ENCODE measurements around the gene SMG7. TPM values are rescaled to one million over a fixed set of nuclear protein-coding genes. Genes with fewer than 3 reads are reported as not detected.

SMG7 gene
- total and polyA plus RNA-seq, 2 donors (not counting 3 experiments of a cell fraction or from before 2014, with no cell fraction given): 25.4 to 47.1 TPM

- ChIA-PET POLR2A (no interaction called here), CTCF (no interaction called here)
- Histone ChIP-seq H3K9me3 (replicated peaks; ENCODE audit: control insufficient read depth, insufficient read depth, low read length) (no peaks in the 10 kb centered on the region), H3K9me1 (replicated peaks; ENCODE audit: control insufficient read depth, extremely low read depth, insufficient read depth, low read length) (no peaks in the 10 kb centered on the region), H3K36me3 (ENCODE audit: control insufficient read depth in 2 of 2, extremely low read depth in 1 of 2, insufficient read depth in 2 of 2, low read length in 2 of 2) (no peaks in the 10 kb centered on the region), H2AFZ (ENCODE audit: low read depth, low read length) (no peak overlapping the region), H3K4me1 (ENCODE audit: control insufficient read depth, extremely low read depth, insufficient read depth, low read length) (no peaks in the 10 kb centered on the region), H3K27me3 (ENCODE audit: control insufficient read depth in 2 of 2, insufficient read depth in 2 of 2, low read length in 2 of 2) (peaks cover 7 to 21% of the 10 kb centered on the region in 2 experiments), H3K79me2 (ENCODE audit: control insufficient read depth, insufficient read depth, low read length) (no peaks in the 10 kb centered on the region), H4K20me1 (replicated peaks; ENCODE audit: control insufficient read depth, extremely low read depth, insufficient read depth, low read length) (no peaks in the 10 kb centered on the region), H3K4me3 (replicated peaks in 1 of 3; ENCODE audit: insufficient read depth in 1 of 3, low read depth in 1 of 3, low read length in 3 of 3) (no peak overlapping the region), H3K9ac (replicated peaks; ENCODE audit: extremely low read depth, insufficient read depth, low read length) (no peak overlapping the region), H3K4me2 (ENCODE audit: insufficient read depth, low read length) (no peak overlapping the region), H3K27ac (ENCODE audit: insufficient read depth, low read depth, low read length) (no peak overlapping the region)
- dilution Hi-C loops (cut with MboI; ENCODE audit: extremely low pct_ligation_motif_present, low sequenced_read_pairs) (no loop called here), intact Hi-C loops (cut with micrococcal nuclease) (no loop called here)
- TF ChIP-seq POLR2AphosphoS5 (IDR thresholded peaks at IDR 0.05; ENCODE audit: insufficient read depth, low read depth, low read length) (no peak), CTCF (IDR thresholded peaks at IDR 0.05; ENCODE audit: extremely low read depth in 1 of 2, insufficient read depth in 1 of 2, low read depth in 1 of 2, low read length in 2 of 2) (no peak), MYC (IDR thresholded peaks at IDR 0.05; ENCODE audit: low read depth, low read length) (no peak), MAX (IDR thresholded peaks at IDR 0.05; ENCODE audit: insufficient read depth, insufficient read length) (no peak), EZH2 (IDR thresholded peaks at IDR 0.05; ENCODE audit: borderline replicate concordance, low read depth, low read length, severe bottlenecking) (no peak), POLR2A (IDR thresholded peaks at IDR 0.05; ENCODE audit: low read depth, low read length) (no peak), JUN (IDR thresholded peaks at IDR 0.05; ENCODE audit: borderline replicate concordance, insufficient read depth, insufficient read length, low read depth) (no peak), FOS (IDR thresholded peaks at IDR 0.05; ENCODE audit: borderline replicate concordance, insufficient read depth, low read length) (no peak), GATA2 (IDR thresholded peaks at IDR 0.05; ENCODE audit: insufficient read depth, insufficient read length, low read depth, low read length) (no peak)
- BruUV-seq (replicated peaks): no TSS peak
- no peak for FAIRE-seq
- no peak for DNase-seq (ENCODE audit: low read depth, low spot score)
Measured at GRCh38 chr1:183438060-183438459, 34.2 kb upstream of the SMG7 start.
